Measurements from ENCODE around the gene FFAR4. TPM values are rescaled to one million over a fixed set of nuclear protein-coding genes. Genes with fewer than 3 reads are reported as not detected.

Gene FFAR4
- total RNA-seq, 1 experiment from 2014 or later, result 0.92 TPM

GRCh38 chr10:93629647-93630305 is 63.3 kb downstream of the FFAR4 start:
- CTCF ChIA-PET, result no interaction called here
- POLR2A ChIA-PET, result no interaction called here
- ATAC-seq, result peak; percentile 39; the same call in 1 of the 2 replicates

More at GRCh38 chr10:93629647-93630305, 63.3 kb downstream of the FFAR4 start:
- intact Hi-C loops (cut with micrococcal nuclease; ENCODE audit: unreplicated experiment), result no loop called here
- Histone ChIP-seq H3K9me3 (ENCODE audit: control insufficient read depth, insufficient read depth, low read depth, low read length) (no peaks in the 10 kb centered on the region), H3K4me1 (ENCODE audit: control insufficient read depth, insufficient read depth, low read length) (no peaks in the 10 kb centered on the region), H3K27me3 (ENCODE audit: control insufficient read depth, insufficient read depth, low read length) (peaks cover 2% of the 10 kb centered on the region; the same call in 1 of the 2 replicates), H3K36me3 (ENCODE audit: control insufficient read depth, insufficient read depth, low read length) (no peaks in the 10 kb centered on the region), H3K4me3 (ENCODE audit: low read depth in 2 of 2, low read length in 2 of 2) (no peak overlapping the region), H3K27ac (ENCODE audit: low read length) (no peak overlapping the region)
- TF ChIP-seq CTCF (IDR thresholded peaks at IDR 0.05) (no peak), POLR2AphosphoS5 (IDR thresholded peaks at IDR 0.05; ENCODE audit: low read depth, low read length) (no peak), SIN3A (IDR thresholded peaks at IDR 0.05; ENCODE audit: borderline replicate concordance, insufficient read depth, low read depth, low read length) (no peak), REST (IDR thresholded peaks at IDR 0.05; ENCODE audit: insufficient read depth in 1 of 2, low read depth in 2 of 2, low read length in 1 of 2) (no peak), TCF7L2 (IDR thresholded peaks at IDR 0.05; ENCODE audit: low read depth, low read length) (no peak)
- no peak for DNase-seq (ENCODE audit: low read depth, low spot score)
- in situ Hi-C loops (cut with HindIII; ENCODE audit: low pct_unique_long_range_greater_than_20kb, low sequenced_read_pairs), result no loop called here
- BruUV-seq (replicated peaks), result no TSS peak

Data from Panc1 (cell line).